Osteoblast (primary cell): Measurements from ENCODE around the gene ATP2B2. TPM values are rescaled to one million over a fixed set of nuclear protein-coding genes. Genes with fewer than 3 reads are reported as not detected.

Experiments used
- DNase-seq: peaks from one replicate; pipeline ENCODE4 v3.0.0; 2011; ENCODE audit warnings: low spot score, mixed read lengths; ENCODE audit not compliant: insufficient read length; ENCODE audit errors: missing footprints
- H2AFZ ChIP-seq: 2 replicates; pipeline ENCODE4 v1.6.0; 2011; ENCODE audit warnings: mild to moderate bottlenecking, low read length
- H3K27ac ChIP-seq: 2 replicates; pipeline ENCODE4 v1.5.1; 2011; ENCODE audit warnings: mild to moderate bottlenecking, low read depth, low read length, moderate library complexity
- H3K27me3 ChIP-seq: 2 replicates; pipeline ENCODE4 v1.6.0; 2012; ENCODE audit warnings: mild to moderate bottlenecking, control low read depth, inconsistent platforms, low read length, moderate library complexity; ENCODE audit not compliant: insufficient read depth
- H3K36me3 ChIP-seq: 2 replicates; pipeline ENCODE4 v1.5.1; 2011; ENCODE audit warnings: mild to moderate bottlenecking, low read length, control low read depth, moderate library complexity; ENCODE audit not compliant: insufficient read depth
- H3K4me1 ChIP-seq: 2 replicates; pipeline ENCODE4 v1.5.1; 2011; ENCODE audit warnings: mild to moderate bottlenecking, low read length, control low read depth, moderate library complexity; ENCODE audit not compliant: insufficient read depth
- H3K4me2 ChIP-seq: 2 replicates; pipeline ENCODE4 v1.6.0; 2011; ENCODE audit warnings: mild to moderate bottlenecking, low read length; ENCODE audit not compliant: insufficient read depth
- H3K4me3 ChIP-seq: fragments of 200-600 bp; sonication (generic); 3 replicates; pipeline ENCODE4 v1.5.1; 2012; ENCODE audit warnings: mild to moderate bottlenecking, low read length, inconsistent platforms; ENCODE audit not compliant: insufficient read depth
- H3K79me2 ChIP-seq: 2 replicates; pipeline ENCODE4 v1.6.0; 2012; ENCODE audit warnings: mild to moderate bottlenecking, low read length, control low read depth, inconsistent platforms; ENCODE audit not compliant: insufficient read depth
- H3K9me3 ChIP-seq: 2 replicates; pipeline ENCODE4 v1.5.1; 2011; ENCODE audit warnings: low read depth, low read length, control low read depth
- H4K20me1 ChIP-seq: 2 replicates; pipeline ENCODE4 v1.6.0; 2012; ENCODE audit warnings: mild to moderate bottlenecking, low read length, control low read depth; ENCODE audit not compliant: insufficient read depth
- total RNA-seq: library from RNA; depleted of rRNA; stranded (reverse); fragments of >200 nt; gene quantifications from 2 replicates; pipeline ENCODE4 v1.2.3, GENCODE V29; 2012
- TF ChIP-seq, protein P1 (sequence below): IDR thresholded peaks from 2 replicates; pipeline ENCODE4 v1.5.1; 2011; ENCODE audit warnings: mild to moderate bottlenecking, low read depth, low read length, moderate library complexity; ENCODE audit errors: extremely low read depth

Gene ATP2B2
- total RNA-seq, 1 donor: not detected

DNA sequence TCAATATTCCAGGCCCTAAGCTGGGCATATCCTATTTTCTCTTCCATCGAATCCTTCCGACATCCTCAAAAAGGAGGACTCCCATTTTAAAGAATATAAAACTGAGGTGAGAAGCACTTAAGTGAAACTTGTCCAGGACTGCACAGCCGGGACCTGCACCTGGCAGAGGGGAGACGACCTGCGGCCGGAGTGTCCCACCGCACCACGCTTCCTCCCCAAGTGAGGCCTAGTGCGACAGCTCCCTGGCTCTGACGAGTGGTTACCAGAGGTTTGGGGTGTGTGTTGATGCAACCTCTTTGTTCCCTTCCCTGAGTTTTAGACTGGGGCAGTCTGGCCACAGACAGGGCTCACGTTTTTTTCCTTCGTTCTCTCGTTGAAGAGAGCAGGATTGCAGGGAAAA lies 24.9 kb upstream of the ATP2B2 start:
- Histone ChIP-seq H3K79me2 (no peaks in the 10 kb centered on the region), H3K27me3 (peaks cover 42% of the 10 kb centered on the region), H3K27ac (no peak overlapping the region), H3K9me3 (no peaks in the 10 kb centered on the region), H3K4me1 (no peaks in the 10 kb centered on the region), H4K20me1 (no peaks in the 10 kb centered on the region), H3K4me2 (no peak overlapping the region), H3K36me3 (no peaks in the 10 kb centered on the region), H2AFZ (no peak overlapping the region), H3K4me3 (no peak overlapping the region)
- TF ChIP-seq, protein P1, sequence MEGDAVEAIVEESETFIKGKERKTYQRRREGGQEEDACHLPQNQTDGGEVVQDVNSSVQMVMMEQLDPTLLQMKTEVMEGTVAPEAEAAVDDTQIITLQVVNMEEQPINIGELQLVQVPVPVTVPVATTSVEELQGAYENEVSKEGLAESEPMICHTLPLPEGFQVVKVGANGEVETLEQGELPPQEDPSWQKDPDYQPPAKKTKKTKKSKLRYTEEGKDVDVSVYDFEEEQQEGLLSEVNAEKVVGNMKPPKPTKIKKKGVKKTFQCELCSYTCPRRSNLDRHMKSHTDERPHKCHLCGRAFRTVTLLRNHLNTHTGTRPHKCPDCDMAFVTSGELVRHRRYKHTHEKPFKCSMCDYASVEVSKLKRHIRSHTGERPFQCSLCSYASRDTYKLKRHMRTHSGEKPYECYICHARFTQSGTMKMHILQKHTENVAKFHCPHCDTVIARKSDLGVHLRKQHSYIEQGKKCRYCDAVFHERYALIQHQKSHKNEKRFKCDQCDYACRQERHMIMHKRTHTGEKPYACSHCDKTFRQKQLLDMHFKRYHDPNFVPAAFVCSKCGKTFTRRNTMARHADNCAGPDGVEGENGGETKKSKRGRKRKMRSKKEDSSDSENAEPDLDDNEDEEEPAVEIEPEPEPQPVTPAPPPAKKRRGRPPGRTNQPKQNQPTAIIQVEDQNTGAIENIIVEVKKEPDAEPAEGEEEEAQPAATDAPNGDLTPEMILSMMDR: no peak
- no peak for DNase-seq

DNA sequence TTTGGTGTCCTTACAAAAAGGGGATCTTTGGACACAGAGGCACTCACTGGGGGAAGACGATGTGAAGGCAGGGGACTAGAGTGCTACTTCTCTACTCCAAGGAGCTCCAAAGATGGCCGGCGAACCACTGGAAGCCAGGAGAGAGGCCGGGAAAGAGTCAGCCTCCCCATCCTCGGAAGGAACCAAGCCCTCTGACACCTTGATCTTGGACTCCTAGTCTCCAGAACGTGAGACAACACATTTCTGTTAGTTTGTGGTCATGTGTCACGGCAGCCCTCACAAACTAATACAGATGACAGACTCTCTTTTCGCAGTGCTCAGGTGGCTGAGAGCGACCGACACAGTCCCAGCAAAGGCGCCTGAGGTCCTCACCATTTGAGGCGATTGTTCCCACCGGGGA lies 24.4 kb upstream of the ATP2B2 start:
- Histone ChIP-seq H3K9me3 (no peaks in the 10 kb centered on the region), H4K20me1 (no peaks in the 10 kb centered on the region), H3K79me2 (no peaks in the 10 kb centered on the region), H3K4me2 (no peak overlapping the region), H3K36me3 (no peaks in the 10 kb centered on the region), H3K4me3 (no peak overlapping the region), H3K27ac (no peak overlapping the region), H3K4me1 (no peaks in the 10 kb centered on the region), H3K27me3 (peaks cover 45% of the 10 kb centered on the region), H2AFZ (no peak overlapping the region)
- TF ChIP-seq, protein P1: no peak
- no peak for DNase-seq

DNA sequence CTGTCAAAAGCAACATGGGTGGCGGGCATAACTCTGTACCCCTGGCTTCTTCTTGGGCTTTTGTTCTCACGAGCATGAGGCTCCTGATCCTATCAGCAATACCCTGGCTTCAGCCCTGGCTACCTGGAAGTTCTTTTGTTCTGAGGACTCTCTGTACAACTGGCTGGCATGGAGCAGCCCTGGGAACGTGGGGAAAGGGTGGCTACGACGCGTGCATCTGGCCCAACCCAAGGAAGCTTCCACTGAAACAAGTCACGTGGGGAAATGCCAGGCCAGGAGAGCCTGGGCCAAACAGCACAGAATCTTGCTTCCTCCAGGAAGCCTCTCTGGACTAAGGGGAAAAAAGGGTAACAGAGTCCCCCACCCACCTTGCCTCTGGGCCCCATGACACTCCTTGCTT lies 22.7 kb upstream of the ATP2B2 start:
- H4K20me1 ChIP-seq: no peaks in the 10 kb centered on the region
- H3K4me1 ChIP-seq: no peaks in the 10 kb centered on the region
- TF ChIP-seq, protein P1: no peak
- H3K27me3 ChIP-seq: peaks cover 49% of the 10 kb centered on the region
- H2AFZ ChIP-seq: no peak overlapping the region
- no peak overlapping the region for H3K27ac ChIP-seq
- H3K4me2 ChIP-seq: no peak overlapping the region
- no peak overlapping the region for H3K4me3 ChIP-seq
- no peak for DNase-seq
- no peaks in the 10 kb centered on the region for H3K79me2 ChIP-seq
- no peaks in the 10 kb centered on the region for H3K9me3 ChIP-seq
- no peaks in the 10 kb centered on the region for H3K36me3 ChIP-seq

DNA sequence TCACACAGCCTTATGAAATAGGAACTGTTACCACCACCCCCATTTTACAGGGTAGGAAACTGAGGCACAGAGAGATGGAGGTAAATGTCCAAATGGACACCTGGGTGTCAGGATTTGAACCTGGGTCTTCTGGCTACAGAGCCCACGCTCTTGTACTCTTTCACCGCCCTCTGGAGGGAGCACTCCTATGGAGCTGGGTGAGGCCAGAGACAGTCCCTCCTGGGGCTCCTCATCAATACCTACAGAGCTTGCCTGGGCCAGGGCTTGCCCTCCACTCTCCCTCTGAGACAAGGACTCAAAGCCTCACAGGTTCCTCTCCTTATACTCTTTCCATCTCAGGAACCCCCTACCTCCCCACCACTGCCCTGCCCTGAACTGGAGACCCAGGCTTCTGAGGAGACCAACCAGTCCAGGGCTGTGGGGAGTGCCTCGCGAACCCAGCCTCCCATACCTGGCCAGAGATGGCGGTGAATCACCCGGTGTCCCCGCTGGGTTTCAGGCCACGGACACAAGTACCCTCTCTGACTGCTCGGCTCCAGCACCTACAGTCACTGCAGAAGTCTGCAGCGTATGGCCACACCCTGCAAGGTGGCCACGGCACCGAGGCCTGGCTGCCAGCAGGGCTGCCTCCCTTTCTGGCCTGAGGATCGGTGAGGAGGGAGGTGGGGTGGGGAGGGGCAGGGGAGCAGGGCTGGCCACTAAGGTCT lies 22.1 kb upstream of the ATP2B2 start:
- no peaks in the 10 kb centered on the region for H3K9me3 ChIP-seq
- H3K79me2 ChIP-seq: no peaks in the 10 kb centered on the region
- no peak overlapping the region for H3K27ac ChIP-seq
- no peak overlapping the region for H2AFZ ChIP-seq
- H3K4me2 ChIP-seq: no peak overlapping the region
- H3K27me3 ChIP-seq: peaks cover 50% of the 10 kb centered on the region
- no peaks in the 10 kb centered on the region for H3K36me3 ChIP-seq
- DNase-seq: no peak
- TF ChIP-seq, protein P1: no peak
- no peaks in the 10 kb centered on the region for H3K4me1 ChIP-seq
- no peaks in the 10 kb centered on the region for H4K20me1 ChIP-seq
- no peak overlapping the region for H3K4me3 ChIP-seq
